HUDEP-2 (cell line): Measurements from ENCODE around the gene GNAT1.
"Not testable (repeated sequence)": the region's sequence is repeated elsewhere in the genome, so short reads cannot be mapped to it uniquely, and the experiment has no call there.

Experiments used
- DNase-seq, 76 experiments: peaks; one replicate each; lab custom pipeline; 2025; ENCODE audit not compliant: unreplicated experiment in 76 of 76; lab: John Stamatoyannopoulos, UW

Gene GNAT1

DNA sequence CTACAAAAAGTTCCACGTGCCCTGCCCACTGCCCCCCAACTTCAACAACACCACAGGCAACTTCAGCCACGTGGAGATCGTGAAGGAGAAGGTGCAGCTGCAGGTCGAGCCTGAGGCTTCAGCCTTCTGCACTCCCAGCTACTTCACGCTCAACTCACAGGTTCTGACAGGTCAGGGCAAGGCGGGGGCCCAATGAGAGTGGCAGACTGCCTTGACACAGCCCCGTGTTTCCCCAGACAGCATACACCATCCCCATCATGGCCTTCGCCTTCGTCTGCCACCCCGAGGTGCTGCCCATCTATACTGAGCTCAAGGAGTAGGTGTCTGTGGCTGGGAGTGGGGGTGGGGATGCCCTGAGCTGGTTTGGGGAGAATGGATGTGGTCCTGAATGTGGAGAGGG, 26.3 kb downstream of the GNAT1 start:
- DNase-seq, result no peak

DNA sequence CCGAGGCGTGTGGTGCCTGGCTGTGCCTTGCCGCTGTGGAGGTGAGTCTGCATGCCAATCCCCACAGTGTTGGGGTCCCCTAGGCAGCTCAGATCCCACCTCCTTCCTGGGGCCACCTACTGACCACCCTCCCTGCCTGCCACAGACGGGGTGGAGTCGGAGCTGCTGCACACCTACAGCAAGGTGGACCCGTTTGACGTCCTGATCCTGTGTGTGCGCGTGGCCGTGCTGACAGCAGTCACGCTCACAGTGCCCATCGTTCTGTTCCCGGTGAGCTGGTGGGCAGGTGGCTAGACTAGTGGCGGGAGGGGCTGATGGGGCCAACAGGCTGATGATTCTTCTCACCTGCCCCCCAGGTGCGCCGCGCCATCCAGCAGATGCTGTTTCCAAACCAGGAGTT, 27.0 kb downstream of the GNAT1 start:
- no peak for DNase-seq

DNA sequence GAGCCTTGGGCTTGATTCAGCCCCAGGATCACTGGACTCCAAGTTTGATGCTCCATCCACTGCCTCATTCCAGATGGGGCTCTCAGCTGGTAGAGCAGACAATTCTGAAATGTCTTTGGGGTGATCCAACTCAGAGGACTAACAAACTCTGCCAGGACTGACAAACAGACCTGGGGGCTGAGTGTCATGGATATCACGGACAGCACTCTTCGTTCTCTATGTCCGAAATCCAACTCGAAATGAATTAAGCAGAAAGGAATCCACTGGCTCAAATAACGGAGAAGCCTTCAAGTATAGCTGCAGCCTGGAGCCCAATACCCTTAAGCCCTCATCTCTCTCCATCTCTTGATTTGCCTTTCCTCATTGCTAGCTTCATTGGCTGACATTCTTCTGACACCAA, 27.9 kb downstream of the GNAT1 start:
- no peak for DNase-seq

DNA sequence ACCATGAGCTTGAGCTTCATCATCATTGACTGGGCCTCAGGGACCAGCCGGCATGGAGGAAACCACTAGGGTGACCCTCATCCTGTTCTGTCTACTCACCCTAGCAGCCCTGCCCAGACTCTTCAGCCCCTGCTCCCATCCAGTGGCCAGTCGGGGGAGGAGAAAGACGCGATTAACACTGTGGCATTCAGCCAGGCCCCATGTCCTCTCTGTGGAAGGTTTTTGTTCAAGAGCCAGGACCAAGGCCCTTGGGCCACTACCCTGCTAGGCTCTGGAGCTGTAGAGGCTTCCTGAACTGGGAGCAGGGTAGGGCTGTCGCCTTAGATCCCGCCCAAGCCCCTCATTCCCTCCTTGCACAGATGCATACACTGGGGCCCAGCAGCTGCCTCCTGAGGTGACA, 28.7 kb downstream of the GNAT1 start:
- no peak for DNase-seq

DNA sequence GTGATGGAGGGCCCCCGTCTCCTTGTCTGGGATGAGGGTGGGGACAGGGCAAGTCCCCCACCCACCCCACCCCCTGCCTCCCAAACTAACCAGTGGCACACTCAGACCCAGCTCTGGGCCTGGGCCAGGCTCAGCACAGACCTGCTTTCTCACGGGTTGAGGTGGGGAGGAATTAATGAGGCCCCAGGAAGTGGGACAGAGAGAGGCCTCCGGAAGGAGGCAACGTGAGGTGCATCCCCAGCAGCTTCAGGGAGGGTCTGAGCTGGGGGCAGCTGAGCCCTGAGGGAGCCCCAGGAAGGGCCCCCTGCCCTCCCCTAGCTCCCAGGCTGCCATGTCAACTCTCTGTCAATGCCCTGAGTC, 29.6 kb downstream of the GNAT1 start:
- DNase-seq, result no peak

DNA sequence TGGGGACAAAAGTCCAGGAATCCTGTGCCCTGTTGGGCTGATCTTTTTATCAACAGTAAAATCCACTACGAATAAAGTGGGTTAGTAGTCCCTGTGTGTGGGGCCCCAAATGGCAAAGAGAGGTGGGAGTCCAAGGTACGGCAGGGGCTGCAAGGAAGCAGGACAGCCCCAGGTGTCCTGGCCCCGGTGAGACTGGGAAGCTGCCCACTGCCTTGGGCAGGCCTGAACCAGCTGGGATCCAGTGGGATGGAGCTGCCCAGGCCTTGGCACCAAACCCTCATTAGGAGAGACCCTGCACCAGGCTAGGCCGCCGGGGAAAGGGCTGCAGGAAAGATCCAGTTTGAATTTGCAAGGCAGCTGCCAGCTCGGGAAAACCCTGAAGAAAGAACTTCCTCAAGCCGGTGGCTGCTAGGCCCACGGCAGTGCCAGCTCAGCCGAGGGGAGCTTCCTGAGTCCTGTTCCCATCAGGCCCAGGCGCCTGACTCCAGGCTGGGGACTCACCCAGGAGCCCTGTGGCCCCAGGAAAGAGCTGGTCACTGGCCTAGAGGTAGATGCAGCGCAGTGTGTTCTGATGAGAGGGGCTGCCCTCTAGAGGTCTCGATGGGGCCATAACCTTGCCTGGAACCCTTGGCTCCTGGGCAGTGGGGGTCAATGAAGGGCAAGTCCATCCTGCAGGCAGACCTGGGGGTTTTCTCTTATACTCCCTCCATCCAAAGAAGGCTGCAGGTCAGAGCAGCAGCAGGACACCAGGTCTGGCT, 30.2 kb downstream of the GNAT1 start:
- no peak for DNase-seq

DNA sequence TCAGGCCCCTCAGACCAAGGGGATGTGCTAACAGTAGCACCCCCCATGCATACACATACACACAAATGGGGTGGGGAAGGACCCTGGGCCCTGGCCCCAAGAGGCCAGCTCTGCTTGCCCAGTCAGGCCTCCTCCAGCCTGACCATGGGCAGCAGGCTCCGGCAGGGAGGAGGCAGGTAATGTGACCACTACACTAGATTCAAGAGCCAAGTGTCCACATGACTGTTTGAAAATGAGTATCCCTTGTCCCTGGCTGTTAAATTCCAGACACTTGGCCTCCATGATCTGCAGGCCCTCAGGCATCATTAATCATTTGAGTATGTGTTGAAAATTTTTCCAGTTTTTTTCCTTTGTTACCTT, 30.7 kb downstream of the GNAT1 start:
- DNase-seq, result no peak

DNA sequence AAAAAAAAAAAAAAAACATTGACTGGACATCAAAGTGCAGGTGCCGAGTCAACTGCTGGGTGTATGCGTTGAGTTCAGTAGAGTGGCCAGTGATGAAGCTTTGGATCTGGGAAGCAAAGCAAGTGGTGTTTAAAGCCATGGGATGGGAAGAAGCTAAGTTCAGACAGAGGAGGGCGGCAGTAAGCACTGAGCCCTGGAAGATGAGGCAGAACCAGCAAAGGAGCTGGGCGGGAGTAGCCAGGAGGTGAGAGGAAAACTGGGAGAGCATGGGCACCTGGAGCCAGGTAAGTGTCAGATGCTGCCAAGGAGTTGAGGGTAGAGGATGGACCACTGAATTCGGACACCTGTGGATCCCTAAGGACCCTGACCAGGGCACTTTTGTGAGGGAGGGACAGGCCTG, 33.2 kb downstream of the GNAT1 start:
- DNase-seq, result no peak

DNA sequence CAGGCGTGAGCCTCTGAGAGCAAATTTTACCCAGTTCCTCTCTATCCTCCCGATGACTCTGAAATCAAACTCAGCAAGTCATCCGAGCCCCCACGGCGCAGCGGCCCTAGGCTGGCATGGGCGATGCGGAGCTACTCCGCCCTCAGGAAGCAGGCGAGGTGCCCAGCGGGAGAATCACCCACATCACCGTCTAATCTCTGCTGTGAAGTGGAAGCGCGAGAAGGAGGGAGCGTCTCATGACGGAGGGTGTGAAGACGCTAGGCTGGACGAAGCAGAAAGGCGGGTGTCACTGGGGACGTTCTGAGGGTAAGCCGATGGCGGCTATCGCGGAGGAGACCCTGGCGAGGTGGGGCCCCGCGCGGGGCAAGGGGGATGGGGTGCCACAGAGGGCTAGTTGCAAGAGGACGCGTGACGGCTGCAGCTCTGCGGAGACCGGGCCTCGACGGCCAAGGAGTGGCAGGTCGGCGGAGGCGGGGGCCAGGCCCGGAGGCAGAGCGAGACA, 35.5 kb downstream of the GNAT1 start:
- DNase-seq, result peak in 23 of 76 experiments; percentile 8 to 61 (median 28)

DNA sequence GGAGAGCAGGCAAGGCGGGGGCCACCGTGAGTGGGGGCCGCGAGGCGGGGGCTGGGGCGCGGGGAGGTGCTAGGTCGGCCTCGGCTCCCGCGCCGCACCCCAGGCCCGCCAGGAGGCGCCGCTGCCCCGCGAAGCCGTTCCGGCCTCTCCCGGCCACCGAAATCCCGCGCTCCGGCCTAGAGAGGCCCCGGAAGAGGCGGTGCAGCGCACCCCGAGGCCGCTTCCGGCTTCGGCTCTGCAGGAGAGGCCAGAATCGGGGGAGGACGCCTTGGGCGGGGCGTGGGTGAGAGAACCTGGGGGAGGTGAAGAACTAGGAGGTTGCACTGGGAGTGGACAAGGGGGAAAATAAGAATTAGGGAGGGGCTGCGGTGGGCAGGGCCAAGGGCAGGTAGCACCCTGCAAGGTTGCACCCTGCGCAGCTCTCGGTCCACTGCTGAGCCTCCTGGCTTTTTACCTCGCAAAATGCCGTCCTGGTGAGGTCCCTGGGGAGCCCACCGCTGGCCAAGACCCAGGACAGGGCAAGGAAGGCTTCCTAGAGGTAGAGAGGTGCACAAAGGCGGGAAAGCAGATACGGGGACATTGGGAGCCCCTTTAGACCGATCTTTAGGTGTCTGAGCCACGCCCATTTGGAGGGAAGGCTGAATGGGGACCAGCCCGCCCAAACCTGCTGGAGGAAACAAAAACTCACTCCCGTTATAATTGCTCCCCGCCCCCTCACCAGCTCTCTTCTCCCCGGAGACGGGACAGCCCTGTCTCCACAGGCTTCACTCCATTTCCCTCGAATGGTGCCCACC, 36.2 kb downstream of the GNAT1 start:
- peak in 74 of 76 experiments; percentile 35 to 95 (median 86) for DNase-seq

DNA sequence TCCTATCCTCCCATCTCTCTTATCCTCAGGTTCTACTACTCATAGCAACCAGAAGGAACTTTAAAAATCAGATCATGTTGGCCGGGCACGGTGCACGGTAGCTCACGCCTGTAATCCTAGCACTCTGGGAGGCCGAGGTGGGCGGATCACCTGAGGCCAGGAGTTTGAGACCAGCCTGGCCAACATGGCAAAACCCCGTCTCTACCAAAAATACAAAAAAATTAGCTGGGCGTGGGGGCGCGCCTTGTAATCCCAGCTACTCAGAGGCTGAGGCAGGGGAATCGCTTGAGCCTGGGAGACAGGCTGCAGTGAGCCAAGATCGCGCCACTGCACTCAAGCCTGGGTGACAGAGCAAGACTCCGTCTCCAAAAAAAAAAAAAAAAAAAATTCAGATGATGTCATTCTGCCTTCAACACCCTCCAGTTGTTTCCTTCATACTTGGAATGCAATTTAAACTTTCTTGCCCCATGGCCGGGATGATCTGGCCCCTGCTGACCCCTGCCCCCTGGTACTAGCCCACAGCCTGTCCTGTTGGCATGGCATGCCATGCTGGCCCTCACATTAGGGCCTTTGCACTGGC, 36.9 kb downstream of the GNAT1 start:
- not testable (repeated sequence) for DNase-seq

DNA sequence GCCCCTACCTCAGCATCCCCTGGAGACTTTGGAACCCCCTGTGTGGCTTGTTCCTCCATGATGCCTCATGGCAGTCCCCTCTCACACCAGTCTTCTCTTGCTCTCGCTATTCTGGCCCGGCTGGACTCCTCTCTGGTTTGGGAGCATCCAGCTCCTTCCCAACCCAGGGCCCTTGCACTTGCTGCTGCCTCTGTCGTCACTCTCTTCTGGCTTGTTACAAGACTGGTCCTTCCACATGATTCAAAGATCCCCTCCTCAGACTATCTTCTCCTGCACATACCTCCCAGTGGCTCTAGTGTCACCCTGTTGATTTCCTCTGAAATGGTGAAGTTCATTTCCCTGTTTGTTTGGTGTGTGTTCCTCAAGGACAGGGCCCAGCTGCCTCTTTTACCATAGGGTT, 38.1 kb downstream of the GNAT1 start:
- DNase-seq, result no peak

DNA sequence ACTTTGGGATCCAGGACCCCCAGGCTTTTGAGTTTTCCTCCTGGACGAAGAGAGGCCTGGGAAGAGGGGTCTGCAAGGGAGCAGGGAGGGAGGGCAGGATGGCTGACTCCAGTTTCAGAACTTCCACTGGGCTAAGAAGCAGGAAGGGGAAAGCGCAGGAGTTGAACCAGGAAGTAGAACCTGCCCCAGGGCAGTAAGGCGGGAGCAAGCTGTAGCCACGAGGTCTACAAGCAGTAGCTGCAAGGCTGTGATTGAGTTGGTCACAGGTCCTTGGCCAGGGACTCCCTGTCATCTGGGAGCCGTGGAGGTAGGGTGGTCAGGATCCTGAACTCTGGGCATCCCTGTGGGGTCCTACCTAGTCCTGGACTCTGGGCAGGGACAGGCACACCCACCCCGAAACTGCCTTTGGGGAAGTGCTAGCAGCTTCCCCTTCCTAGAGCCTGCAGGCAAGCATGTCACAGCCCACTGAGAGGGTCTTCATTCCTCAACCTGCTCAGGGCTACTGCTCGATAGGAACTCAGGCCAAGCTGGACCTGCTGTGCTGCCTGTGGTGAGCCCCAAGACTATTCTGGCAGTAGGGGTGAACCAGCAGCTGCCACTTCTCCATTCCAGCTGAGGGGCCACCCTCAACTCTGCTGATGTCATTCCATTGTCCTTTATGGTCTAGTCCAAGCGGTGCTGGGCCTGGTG, 38.8 kb downstream of the GNAT1 start:
- DNase-seq, result no peak

DNA sequence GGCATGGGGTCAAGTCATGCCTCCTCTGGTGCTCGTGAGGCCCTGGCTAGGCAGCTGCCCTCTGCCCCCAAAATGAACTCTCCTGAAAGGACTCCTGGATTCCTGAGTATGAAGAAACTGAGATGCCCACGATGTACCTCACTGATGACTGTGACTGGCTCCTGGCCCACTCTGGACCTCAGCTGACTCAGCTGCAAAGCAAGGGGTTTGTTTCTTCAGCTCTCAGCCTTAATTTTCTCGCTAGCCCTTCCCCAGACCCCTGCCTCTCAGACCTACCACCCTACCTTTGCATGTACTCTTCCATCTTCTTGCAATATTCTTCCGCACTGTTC, 39.4 kb downstream of the GNAT1 start:
- DNase-seq, result no peak

DNA sequence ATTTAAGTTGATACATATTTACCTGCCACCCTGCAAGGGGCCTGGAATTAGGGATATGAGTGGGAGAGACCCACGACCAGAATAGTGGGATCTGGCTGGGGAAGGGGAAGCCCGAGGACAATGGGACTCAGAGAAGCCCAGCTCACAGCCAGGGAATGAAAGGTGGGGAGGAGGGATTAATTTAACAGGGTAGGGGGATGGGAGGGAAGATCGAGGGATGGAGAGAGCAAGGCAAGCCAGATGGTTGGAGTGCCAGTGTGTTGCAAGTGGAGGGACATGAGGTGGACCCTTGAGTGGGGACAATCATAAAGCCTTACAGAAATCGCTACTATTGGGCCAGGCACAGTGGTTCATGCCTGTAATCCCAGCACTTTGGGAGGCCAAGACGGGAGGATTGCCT, 40.2 kb downstream of the GNAT1 start:
- no peak for DNase-seq

DNA sequence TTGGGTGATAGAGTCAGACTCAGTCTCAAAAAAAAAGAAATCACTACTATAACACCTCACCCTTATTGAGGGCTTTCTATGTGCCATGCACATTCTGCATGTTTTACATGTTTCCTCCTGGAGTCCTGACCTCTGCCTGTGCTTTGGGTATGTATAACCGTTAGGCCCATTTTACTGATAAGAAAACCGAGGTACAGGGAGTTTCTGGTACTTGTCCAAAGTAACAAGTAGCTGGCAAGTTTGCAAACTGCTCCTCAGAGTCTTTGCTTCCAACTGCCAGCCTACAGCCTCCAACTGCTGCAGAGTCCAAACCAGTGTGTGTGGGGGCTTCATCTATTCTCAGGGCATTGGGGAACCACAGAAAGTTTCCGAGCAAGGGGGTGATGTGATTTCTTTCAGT, 40.9 kb downstream of the GNAT1 start:
- peak in 19 of 76 experiments; percentile 2 to 66 (median 23) for DNase-seq

DNA sequence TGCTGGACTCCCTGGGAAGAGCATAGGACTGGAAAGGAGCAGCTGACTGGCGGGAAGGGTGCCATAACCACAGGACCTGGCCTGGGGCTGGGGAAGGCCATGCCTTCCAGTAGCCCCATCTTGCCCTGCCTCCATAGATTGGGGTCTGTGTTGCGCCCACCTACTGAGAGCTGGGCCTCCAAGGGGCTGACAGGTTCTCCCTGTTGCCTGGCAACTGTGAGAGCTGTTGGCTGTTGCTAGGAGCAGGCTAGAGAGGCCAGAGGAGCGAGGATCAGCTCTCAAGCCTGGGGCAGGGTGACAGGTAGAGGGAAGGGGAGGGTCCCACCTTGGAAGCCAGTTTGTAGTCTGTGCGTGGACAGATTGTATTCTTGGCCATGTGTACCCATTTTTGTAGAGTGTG, 41.8 kb downstream of the GNAT1 start:
- DNase-seq, result no peak

DNA sequence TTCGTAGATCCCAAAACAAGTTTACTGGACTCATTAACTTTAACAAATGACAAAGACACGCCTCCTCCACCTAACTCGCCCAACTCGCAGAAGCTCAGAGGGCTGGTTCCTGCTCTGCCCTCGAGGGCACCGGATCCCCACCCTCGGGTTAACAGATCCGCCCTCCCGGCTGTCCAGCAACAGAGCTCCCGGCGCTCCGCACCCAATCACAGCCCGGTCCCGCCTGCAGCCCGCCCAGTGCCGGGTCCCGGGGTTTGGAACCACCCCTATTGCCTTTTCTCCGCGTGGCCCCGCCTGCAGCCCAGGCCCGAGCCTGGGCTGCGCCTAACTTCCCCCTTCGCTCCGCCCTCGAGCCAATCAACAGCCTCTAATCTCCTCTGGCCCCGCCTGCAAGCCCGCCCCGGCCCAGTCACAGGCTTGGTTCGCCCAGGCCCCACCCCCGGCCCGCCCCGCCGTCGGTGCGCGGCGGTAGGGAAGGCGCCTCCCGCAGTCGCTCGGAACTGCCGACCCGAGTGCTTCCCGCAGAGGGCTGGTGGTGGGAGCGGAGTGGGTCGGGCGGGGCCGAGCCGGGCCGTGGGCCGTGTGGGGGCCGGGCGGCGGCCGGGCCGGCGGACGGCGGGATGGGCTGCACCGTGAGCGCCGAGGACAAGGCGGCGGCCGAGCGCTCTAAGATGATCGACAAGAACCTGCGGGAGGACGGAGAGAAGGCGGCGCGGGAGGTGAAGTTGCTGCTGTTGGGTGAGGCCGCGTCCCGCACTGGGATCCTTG, 44.5 kb downstream of the GNAT1 start, which contains the start of gene GNAI2:
Gene GNAI2 (plus strand): TSS at position 489 of the 768 bp plus-strand sequence. CDS start 132 bp downstream, at position 621.
- peak in 75 of 76 experiments; percentile 69 to 99 (median 98) for DNase-seq

DNA sequence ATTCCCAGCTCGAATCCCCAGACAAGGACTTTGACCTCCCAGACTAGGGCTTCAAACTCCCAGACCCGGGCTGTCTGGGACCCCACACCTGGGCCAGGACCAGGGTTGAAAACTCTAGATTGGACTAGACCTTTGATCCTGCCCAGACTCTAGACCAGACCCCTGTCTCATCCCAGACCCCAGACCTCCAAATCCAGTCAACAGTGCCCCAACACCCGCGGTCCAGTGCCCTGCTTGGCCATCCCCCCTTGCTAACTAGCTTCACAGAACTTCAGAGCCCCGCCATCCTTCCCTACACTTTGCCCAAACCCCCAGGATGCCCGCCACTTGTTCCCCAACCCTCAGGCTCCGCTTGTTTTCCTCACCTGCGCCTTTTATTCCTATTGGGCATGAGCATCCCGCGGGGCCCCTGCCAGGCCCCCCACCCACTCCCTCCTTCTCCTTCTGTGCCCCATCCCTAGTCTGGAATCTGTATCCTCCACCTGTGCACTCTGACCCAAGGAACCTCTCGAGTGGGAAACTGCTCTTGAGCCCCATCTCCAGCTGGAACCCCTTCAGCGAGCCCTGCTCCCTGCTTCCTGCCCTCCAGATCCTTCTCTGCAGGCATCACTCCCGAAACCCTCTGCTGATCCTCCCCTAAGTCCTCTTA, 45.2 kb downstream of the GNAT1 start:
- DNase-seq, result no peak

DNA sequence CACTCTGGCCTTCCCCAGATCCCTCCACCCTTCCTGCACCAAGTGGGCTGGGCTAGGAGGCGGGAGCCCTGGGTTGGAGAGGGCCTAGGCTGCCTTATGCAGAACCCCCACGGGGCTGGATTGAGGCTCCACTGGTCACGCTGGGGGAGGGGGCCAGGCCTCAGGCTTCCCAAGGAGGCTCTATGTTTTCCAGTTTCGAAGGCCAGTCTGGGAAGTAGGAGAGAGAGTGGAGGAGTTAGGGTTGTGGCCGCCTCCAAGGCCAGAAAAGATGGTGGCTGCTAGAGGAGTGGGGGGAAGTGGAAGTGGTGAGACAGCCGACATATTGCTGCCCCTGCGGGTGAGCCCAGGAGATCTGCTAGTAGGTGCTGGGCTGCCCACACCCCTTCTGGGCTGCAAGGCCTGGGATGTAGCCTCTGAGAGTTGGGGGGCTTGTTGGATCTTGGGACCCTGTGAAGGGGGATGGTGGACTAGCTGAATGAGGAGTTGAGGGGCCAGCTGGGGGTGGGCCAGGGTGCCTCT, 45.8 kb downstream of the GNAT1 start:
- peak in 3 of 76 experiments; percentile 9 to 19 (median 10) for DNase-seq
